T-helper 1 cell treated with Interleukin-12 subunit alpha and Interleukin-12 subunit beta and Interleukin-4 antibody, amounts not matched to agents 30 ng/mL and 1 ng/mL, for 36 hours (primary cell): ENCODE data around the gene ZNF366. TPM values are rescaled to one million over a fixed set of nuclear protein-coding genes. Genes with fewer than 3 reads are reported as not detected.

Source experiments
- intact Hi-C: fragments of 100-400 bp; cut with micrococcal nuclease; formaldehyde crosslinking; loops from one replicate; pipeline ENCODE4 v1.15.1; 2024
- total RNA-seq: library from RNA; stranded (reverse); gene quantifications from 2 replicates; pipeline ENCODE4 v1.2.3, GENCODE V29; 2022

Gene ZNF366
- total RNA-seq, 1 donor from 2014 or later: not detected

GRCh38 chr5:72443883-72444282 is 63.3 kb downstream of the ZNF366 start:
- intact Hi-C loops: no loop called here

GRCh38 chr5:72441862-72442540 is 65.2 kb downstream of the ZNF366 start:
- intact Hi-C loops: no loop called here

DNA sequence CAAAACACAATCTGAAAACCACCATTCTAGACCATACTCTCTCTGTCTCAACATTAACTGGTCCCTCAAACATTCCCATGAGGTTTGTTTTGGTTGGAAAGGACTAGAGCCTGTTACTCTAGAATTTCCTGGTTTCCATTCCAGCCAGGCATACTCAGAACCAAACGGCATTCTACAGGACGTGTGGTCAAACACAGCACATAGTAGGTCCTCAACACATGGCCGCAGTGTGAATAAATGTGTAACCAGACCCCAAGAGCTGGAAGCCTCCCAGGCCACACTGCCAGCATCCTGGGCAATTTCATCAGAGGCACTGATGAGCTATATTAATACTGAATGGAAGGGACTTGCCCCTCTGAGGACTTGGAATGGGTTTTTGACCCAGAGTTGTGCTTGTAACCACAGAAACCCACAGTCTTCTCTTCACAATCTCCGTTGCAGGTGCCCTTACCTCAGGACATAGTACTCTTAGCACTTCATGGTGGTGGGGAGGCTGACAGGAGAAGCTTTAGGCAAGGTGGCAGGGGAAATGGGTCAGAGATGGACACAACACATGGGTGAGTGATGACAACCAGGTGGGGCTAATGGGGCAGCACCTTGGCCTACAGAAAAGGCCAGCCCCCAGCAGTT is 66.0 kb downstream of the ZNF366 start:
- intact Hi-C loops: no loop called here

GRCh38 chr5:72440207-72440638 is 67.0 kb downstream of the ZNF366 start:
- intact Hi-C loops: no loop called here

DNA sequence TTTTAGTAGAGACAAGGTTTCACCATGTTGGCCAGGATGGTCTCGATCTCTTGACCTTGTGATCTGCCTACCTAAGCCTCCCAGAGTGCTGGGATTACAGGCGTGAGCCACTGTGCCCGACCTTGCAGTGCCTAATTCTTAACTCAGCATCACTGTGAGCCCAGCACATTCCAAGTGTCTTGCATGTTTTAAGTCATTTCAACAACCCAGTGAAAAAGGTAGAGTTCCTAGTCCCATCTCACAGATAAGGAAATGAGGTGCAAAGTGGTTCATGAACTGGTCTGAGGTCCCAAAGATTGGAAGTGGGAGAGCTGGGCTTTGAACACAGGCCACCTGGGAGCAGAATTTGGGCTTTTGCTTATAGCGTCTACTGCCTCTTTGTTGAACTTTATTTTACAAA is 68.0 kb downstream of the ZNF366 start:
- intact Hi-C loops: no loop called here

GRCh38 chr5:72438141-72438540 is 69.1 kb downstream of the ZNF366 start:
- intact Hi-C loops: no loop called here

- intact Hi-C loops: no loop called here
These were observed 70.3 kb downstream of the ZNF366 start for GRCh38 chr5:72436796-72437471.

DNA sequence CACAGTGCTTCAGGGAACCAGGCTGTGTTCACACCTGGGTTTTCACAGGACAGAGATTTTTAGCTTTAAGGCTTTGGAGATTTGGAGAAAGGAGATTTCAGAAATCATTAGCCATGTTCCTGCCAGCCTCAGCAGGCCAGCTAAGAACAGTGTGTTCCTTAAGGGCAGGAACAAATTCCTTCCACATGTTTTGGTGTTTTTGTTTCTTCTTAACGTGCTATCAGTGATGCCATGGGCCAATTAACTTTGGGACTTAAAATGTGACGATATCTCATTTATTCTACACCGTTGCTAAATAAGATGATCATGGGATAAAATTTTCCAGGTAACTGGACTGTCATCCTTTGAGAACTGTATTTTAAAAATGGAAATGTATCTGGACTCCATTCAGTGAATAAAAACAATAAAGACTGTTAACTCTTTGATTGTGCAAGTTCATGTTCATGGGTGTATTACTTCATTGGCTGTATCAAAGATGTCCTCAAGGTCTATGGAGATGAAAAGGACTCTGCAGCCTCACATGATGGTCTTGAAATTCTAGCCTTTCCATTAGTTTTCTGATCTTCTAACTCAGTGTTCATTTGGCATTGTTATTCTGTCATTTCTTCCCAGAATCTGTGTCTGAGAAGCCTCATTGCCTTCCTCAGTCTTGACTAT is 72.3 kb downstream of the ZNF366 start:
- intact Hi-C loops: no loop called here

DNA sequence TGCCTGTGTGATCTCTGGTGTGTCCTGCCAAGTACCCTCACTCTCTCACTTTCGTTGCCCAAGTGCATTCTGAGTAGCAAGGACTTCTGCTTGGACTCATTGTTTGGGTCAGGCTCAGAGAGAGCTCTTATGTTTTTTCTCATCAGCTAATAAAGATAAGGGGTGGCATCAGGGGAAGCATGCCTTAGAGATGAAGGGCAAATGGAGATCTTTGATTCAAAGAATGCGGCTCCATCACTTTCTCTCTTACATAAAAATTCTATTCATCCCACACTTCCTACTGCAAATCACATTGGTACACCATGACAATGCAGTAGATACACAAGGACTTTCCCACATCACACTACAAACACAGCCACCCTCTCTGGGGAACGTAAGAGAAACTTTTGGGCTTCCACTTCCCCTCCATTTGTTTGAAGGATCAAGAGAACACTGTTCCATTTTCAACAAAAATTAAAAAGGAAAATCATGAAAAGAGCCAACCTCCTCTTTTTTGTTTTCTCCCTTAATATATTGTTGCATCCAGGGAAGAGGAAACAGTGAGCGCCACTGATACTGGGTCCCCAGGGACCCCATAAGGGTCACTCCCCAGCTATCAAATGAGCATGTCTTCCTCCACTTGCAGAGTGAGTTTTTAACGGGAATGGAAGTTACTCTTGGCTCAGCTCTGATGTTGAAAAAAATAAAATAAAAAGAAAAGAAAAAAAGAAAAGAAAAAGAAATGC is 73.0 kb downstream of the ZNF366 start:
- intact Hi-C loops: no loop called here

- intact Hi-C loops: no loop called here
These were observed 73.7 kb downstream of the ZNF366 start for GRCh38 chr5:72433522-72433921.

- intact Hi-C loops: no loop called here
These were observed 78.5 kb downstream of the ZNF366 start for GRCh38 chr5:72428669-72429068.

GRCh38 chr5:72427488-72428437 is 79.4 kb downstream of the ZNF366 start:
- intact Hi-C loops: no loop called here

DNA sequence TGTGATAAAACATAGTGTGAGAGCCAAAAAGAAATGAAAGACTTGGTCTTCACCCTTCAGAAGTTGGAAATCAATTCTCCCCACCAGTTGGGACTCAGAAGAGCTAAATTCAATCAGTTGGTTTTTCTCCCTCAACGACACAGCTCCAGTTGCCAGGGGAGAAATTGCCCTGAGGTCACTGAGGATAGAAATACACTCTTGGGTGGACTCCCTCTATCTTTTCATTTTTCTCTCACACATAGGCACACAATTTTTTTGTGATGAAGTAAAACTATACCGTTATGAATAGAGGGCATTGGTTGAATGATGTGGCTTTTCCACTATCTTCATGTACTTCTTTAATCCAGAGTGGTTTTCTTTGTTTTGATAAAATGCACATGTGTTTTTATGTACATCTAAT is 80.2 kb downstream of the ZNF366 start:
- intact Hi-C loops: no loop called here

DNA sequence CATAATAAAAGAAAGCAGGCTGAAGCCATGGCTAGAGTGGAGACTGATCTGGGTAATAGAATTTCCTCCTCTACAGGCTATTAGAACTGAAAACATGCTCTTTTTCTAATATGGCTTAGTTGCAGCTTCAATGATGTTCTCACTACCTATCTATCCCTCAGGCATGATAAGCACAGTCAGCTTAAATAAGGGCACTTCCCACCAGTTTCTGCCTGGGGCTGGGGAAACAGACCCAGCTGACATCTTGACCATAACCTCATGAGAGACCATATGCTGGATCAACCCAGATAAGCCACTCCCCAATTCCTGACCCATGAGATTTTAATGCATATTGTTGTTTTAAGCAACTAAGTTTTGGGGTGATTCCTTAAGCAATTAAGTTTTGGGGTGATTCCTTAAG is 81.2 kb downstream of the ZNF366 start:
- intact Hi-C loops: no loop called here

DNA sequence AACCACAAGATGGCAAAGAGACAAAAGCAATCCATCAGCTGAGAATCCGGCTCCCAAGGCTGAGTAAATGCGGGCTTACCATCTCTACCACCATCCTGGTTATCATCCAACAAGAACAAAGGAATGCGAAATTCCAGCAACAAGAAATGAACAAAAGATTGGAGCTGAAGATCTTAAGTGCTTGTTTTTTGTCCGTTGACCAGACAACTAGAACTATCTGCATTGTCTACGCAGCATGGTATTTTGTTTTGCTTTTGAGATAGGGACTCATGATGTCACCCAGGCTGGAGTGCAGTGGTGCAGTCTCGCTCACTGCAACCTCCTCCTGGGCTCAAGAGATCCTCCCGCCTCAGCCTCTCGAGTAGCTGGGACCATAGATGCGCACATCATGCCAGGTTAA is 88.9 kb downstream of the ZNF366 start:
- intact Hi-C loops: no loop called here

GRCh38 chr5:72417333-72418062 is 89.7 kb downstream of the ZNF366 start:
- intact Hi-C loops: no loop called here

- intact Hi-C loops: no loop called here
These were observed 91.4 kb downstream of the ZNF366 start for GRCh38 chr5:72415616-72416325.

DNA sequence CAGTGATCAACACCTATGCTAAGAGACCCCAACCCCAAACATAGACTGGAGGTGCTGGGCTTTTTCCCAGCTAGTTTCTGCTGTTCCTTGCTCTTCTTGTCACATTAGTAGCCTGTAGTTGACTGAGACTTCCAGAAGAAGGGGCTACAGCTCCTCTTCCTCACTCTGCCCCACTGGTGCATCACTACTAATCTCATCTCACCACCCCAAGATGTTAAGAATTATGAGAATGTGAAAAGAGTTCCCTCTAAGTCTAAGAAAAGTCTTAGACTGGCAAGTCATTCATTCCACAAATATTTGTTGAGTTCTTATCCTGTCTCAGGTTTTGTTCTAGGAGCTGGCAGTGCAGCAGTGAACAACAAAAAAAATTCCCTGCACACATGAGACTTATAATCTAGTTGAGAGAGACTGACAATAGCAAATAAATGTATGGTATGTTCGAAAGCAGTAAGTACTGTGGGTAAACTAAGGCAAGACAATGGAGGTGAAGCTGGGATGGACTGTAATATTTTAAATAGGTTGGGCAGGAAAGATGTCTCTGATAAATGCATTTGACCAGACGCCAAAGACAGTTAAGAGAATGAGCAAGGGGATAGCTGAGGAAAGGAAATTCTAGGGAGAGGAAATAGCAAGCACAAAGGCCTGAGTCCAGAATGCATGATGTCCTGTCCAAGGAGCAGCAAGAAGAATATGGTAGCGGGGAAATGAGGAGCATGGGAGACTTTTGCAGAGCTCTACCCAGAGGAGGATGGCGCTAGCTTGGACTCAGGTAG is 94.7 kb downstream of the ZNF366 start:
- intact Hi-C loops: no loop called here
